Loucy (cell line): ENCODE measurements around the gene KCNA2.

ENCODE experiments used
- H2AFZ ChIP-seq: fragments of 200-600 bp; sonication (generic); 2 replicates; pipeline ENCODE4 v1.6.0; 2016; ENCODE audit warnings: antibody characterized with exemption, mild to moderate bottlenecking, low read length, moderate library complexity
- H3F3A ChIP-seq: fragments of 200-600 bp; 2 replicates; pipeline ENCODE4 v1.6.0; 2016; ENCODE audit warnings: antibody characterized with exemption, low read depth, mild to moderate bottlenecking
- H3K27me3 ChIP-seq: fragments of 200-600 bp; sonication (generic); 2 replicates; pipeline ENCODE4 v1.6.1; 2014; ENCODE audit warnings: low read length, mild to moderate bottlenecking; ENCODE audit not compliant: insufficient read depth, poor library complexity, severe bottlenecking
- H3K36me3 ChIP-seq: fragments of 200-600 bp; sonication (generic); 2 replicates; pipeline ENCODE4 v1.6.1; 2016; ENCODE audit warnings: low read length; ENCODE audit not compliant: insufficient read depth
- H3K4me1 ChIP-seq: fragments of 200-600 bp; sonication (generic); 2 replicates; pipeline ENCODE4 v1.5.1; 2014; ENCODE audit warnings: low read length, mild to moderate bottlenecking; ENCODE audit not compliant: insufficient read depth, poor library complexity, severe bottlenecking
- H3K4me2 ChIP-seq: fragments of 200-600 bp; sonication (generic); 2 replicates; pipeline ENCODE4 v1.6.0; 2014; ENCODE audit warnings: antibody characterized with exemption, low read length, low read depth, mild to moderate bottlenecking; ENCODE audit not compliant: poor library complexity, severe bottlenecking
- H3K4me3 ChIP-seq: fragments of 200-600 bp; sonication (generic); 2 replicates; pipeline ENCODE4 v1.5.1; 2014; ENCODE audit warnings: low read length, mild to moderate bottlenecking, mixed read lengths; ENCODE audit not compliant: poor library complexity, severe bottlenecking
- H3K79me2 ChIP-seq: fragments of 200-600 bp; sonication (generic); 2 replicates; pipeline ENCODE4 v1.6.1; 2014; ENCODE audit warnings: low read length; ENCODE audit not compliant: insufficient read depth
- H3K9ac ChIP-seq: fragments of 200-600 bp; sonication (generic); 2 replicates; pipeline ENCODE4 v1.6.0; 2014; ENCODE audit warnings: mild to moderate bottlenecking, low read depth, low read length, moderate library complexity; ENCODE audit not compliant: poor library complexity, severe bottlenecking
- H3K9me2 ChIP-seq: fragments of 200-600 bp; sonication (generic); replicated peaks from 2 replicates; pipeline ENCODE4 v1.6.1; 2016; ENCODE audit warnings: low read depth, low read length, mixed read lengths
- H3K9me3 ChIP-seq: fragments of 200-600 bp; sonication (generic); 2 replicates; pipeline ENCODE4 v1.6.1; 2014; ENCODE audit warnings: mild to moderate bottlenecking, antibody characterized with exemption, low read length, low read depth; ENCODE audit not compliant: insufficient read depth
- H4K20me1 ChIP-seq: fragments of 200-600 bp; sonication (generic); 2 replicates; pipeline ENCODE4 v1.6.0; 2014; ENCODE audit warnings: antibody characterized with exemption, low read length, mild to moderate bottlenecking; ENCODE audit not compliant: insufficient read depth, poor library complexity, severe bottlenecking
- EZH2phosphoT487 ChIP-seq: fragments of 200-600 bp; IDR thresholded peaks from 2 replicates; pipeline ENCODE4 v1.6.1; 2018; ENCODE audit warnings: antibody characterized with exemption, mild to moderate bottlenecking, moderate library complexity, borderline replicate concordance
- TF ChIP-seq, protein P1 (sequence below): fragments of 200-600 bp; sonication (generic); conservative IDR thresholded peaks from 2 replicates; pipeline ENCODE4 v1.5.1; 2014; ENCODE audit warnings: mild to moderate bottlenecking, antibody characterized with exemption, low read length

Gene KCNA2

DNA sequence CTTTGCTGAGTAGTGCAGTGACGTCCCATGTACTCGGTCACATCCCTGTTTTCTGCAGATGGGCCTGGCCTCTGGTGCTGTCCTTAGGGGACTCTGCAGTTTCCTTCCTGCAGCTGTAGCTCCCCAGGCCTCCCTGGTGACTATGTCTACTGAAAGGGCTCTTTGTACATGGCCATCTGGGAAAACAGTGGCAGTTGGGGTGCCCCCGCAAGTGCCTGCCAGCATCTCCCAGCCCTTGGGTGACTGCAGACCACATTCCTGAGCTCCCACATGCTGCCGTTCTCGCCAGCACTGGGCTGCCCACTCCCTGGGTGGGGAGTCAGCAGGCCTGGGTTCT, 49.7 kb downstream of the KCNA2 start:
- no peaks in the 10 kb centered on the region for H3K9me2 ChIP-seq
- H3F3A ChIP-seq: no peaks in the 10 kb centered on the region
- H3K79me2 ChIP-seq: no peaks in the 10 kb centered on the region
- TF ChIP-seq, protein P1, sequence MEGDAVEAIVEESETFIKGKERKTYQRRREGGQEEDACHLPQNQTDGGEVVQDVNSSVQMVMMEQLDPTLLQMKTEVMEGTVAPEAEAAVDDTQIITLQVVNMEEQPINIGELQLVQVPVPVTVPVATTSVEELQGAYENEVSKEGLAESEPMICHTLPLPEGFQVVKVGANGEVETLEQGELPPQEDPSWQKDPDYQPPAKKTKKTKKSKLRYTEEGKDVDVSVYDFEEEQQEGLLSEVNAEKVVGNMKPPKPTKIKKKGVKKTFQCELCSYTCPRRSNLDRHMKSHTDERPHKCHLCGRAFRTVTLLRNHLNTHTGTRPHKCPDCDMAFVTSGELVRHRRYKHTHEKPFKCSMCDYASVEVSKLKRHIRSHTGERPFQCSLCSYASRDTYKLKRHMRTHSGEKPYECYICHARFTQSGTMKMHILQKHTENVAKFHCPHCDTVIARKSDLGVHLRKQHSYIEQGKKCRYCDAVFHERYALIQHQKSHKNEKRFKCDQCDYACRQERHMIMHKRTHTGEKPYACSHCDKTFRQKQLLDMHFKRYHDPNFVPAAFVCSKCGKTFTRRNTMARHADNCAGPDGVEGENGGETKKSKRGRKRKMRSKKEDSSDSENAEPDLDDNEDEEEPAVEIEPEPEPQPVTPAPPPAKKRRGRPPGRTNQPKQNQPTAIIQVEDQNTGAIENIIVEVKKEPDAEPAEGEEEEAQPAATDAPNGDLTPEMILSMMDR: no peak
- no peak for TF ChIP-seq EZH2phosphoT487
- no peak overlapping the region for H2AFZ ChIP-seq
- no peak overlapping the region for H3K9ac ChIP-seq
- no peak overlapping the region for H3K4me3 ChIP-seq
- H3K27me3 ChIP-seq: no peaks in the 10 kb centered on the region
- no peaks in the 10 kb centered on the region for H4K20me1 ChIP-seq
- no peak overlapping the region for H3K4me2 ChIP-seq
- no peaks in the 10 kb centered on the region for H3K36me3 ChIP-seq
- no peaks in the 10 kb centered on the region for H3K4me1 ChIP-seq
- no peaks in the 10 kb centered on the region for H3K9me3 ChIP-seq

- Histone ChIP-seq H3K9ac (no peak overlapping the region), H2AFZ (no peak overlapping the region), H3K79me2 (no peaks in the 10 kb centered on the region), H3K27me3 (no peaks in the 10 kb centered on the region), H3K9me2 (no peaks in the 10 kb centered on the region), H3F3A (no peaks in the 10 kb centered on the region), H3K4me3 (no peak overlapping the region), H3K4me1 (no peaks in the 10 kb centered on the region), H3K4me2 (no peak overlapping the region), H3K36me3 (no peaks in the 10 kb centered on the region), H3K9me3 (no peaks in the 10 kb centered on the region), H4K20me1 (no peaks in the 10 kb centered on the region)
- no peak for TF ChIP-seq EZH2phosphoT487
- TF ChIP-seq, protein P1: no peak
Measured at GRCh38 chr1:110555807-110556470, 50.2 kb downstream of the KCNA2 start.

- no peaks in the 10 kb centered on the region for H3K9me3 ChIP-seq
- no peaks in the 10 kb centered on the region for H3K4me1 ChIP-seq
- H2AFZ ChIP-seq: no peak overlapping the region
- H3K9ac ChIP-seq: no peak overlapping the region
- H3K4me3 ChIP-seq: no peak overlapping the region
- H3K27me3 ChIP-seq: no peaks in the 10 kb centered on the region
- H3K4me2 ChIP-seq: no peak overlapping the region
- no peak for TF ChIP-seq EZH2phosphoT487
- TF ChIP-seq, protein P1: no peak
- H3F3A ChIP-seq: no peaks in the 10 kb centered on the region
- no peaks in the 10 kb centered on the region for H3K36me3 ChIP-seq
- H4K20me1 ChIP-seq: no peaks in the 10 kb centered on the region
- no peaks in the 10 kb centered on the region for H3K9me2 ChIP-seq
- no peaks in the 10 kb centered on the region for H3K79me2 ChIP-seq
Measured at GRCh38 chr1:110554871-110555801, 51.0 kb downstream of the KCNA2 start.
